Activated CD8-positive, alpha-beta T cell treated with anti-CD3 and anti-CD28 coated beads, Interleukin-2, amount 10 ng/mL, durations not matched to agents 7 days and 5 days (primary cell): ENCODE data around the gene ST6GALNAC6. TPM values are rescaled to one million over a fixed set of nuclear protein-coding genes. Genes with fewer than 3 reads are reported as not detected.
A peak's percentile ranks its signal among the peaks of the same experiment; 100 is the strongest.

ENCODE experiments used
- ATAC-seq: fragments of 150-1000 bp; cut with Tn5 transposase; one replicate; pipeline ENCODE4 v1.10.0; 2021; ENCODE audit warnings: moderate library complexity
- CTCF ChIA-PET: fragments of 350-600 bp; sonication (Branson Sonifier 250); formaldehyde crosslinking; loops from one replicate; lab custom pipeline; 2021; ENCODE audit warnings: antibody characterized with exemption; lab: Charles Lee
- POLR2A ChIA-PET: fragments of 350-600 bp; sonication (Branson Sonifier 250); formaldehyde crosslinking; loops from one replicate; lab custom pipeline; 2021; ENCODE audit warnings: antibody characterized with exemption; lab: Charles Lee
- DNase-seq: peaks from one replicate; pipeline ENCODE4 v3.0.0-alpha.2; 2020
- H3K27ac Mint-ChIP-seq: one replicate; pipeline ENCODE4 v1.8.0; 2021; ENCODE audit warnings: mild to moderate bottlenecking, mixed read lengths
- H3K27me3 Mint-ChIP-seq: one replicate; pipeline ENCODE4 v1.8.0; 2021; ENCODE audit warnings: low read depth, mixed read lengths
- H3K36me3 Mint-ChIP-seq: one replicate; pipeline ENCODE4 v1.8.0; 2021; ENCODE audit warnings: low read depth, mixed read lengths
- H3K4me1 Mint-ChIP-seq: one replicate; pipeline ENCODE4 v1.8.0; 2021; ENCODE audit warnings: low read depth, mixed read lengths
- H3K4me3 Mint-ChIP-seq: one replicate; pipeline ENCODE4 v1.8.0; 2021; ENCODE audit warnings: mild to moderate bottlenecking, mixed read lengths
- H3K9me3 Mint-ChIP-seq: one replicate; pipeline ENCODE4 v1.8.0; 2022; ENCODE audit warnings: mixed read lengths; ENCODE audit not compliant: insufficient read depth
- total RNA-seq, 2 experiments: library from RNA; stranded (reverse); gene quantifications; one replicate each; pipeline ENCODE4 v1.2.3, GENCODE V29; 2021

ST6GALNAC6 gene
- total RNA-seq, 2 experiments from 2014 or later: 68.6 to 77.6 TPM

GRCh38 chr9:127915801-127916719 is 16.7 kb upstream of the ST6GALNAC6 start:
- peaks cover 76% of the 10 kb centered on the region for H3K4me1 Mint-ChIP-seq
- peak; percentile 20 for ATAC-seq

DNA sequence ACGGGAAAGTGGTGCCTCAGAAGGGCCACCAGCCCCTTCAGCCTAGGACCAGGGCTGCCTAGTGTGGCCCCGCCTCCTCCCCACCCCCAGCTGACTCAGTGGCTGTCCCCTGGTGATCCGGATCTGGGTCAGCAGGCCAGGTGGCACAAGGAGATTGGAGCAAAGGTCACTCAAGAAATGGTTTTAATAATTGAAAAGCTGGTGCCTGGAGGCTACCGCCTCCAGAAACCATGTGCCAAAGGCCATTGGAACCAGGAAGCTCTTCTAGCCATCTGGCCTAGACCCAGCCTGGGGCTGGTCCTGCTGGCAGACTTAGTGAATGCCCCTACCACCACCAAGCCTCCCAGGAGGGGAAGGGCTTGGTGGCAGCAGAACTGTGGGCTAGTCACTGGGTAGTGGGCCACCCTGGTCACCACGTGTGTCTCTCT is 15.9 kb upstream of the ST6GALNAC6 start:
- H3K9me3 Mint-ChIP-seq: no peaks in the 10 kb centered on the region
- ATAC-seq (peak; percentile 0), DNase-seq (no peak)
- H3K27me3 Mint-ChIP-seq: no peaks in the 10 kb centered on the region
- ChIA-PET CTCF (interaction anchor here (1.0 to 5.2 kb wide), 13 partner anchors 10 to 390 kb away, joined by 3 to 34 read pairs (median 4); partner anchors contain the start of genes ST6GALNAC6 and TOR2A), POLR2A (interaction anchor here (0.5 to 6.7 kb wide), 10 partner anchors 11 to 180 kb away, joined by 3 to 81 read pairs (median 4); partner anchors contain the start of genes CDK9, SH2D3C and TOR2A)
- peak overlapping the region; percentile 89 for H3K4me3 Mint-ChIP-seq
- H3K27ac Mint-ChIP-seq: peak overlapping the region; percentile 95
- peaks cover 36% of the 10 kb centered on the region for H3K36me3 Mint-ChIP-seq
- peaks cover 76% of the 10 kb centered on the region for H3K4me1 Mint-ChIP-seq

More at GRCh38 chr9:127915801-127916719, 16.7 kb upstream of the ST6GALNAC6 start:
- ChIA-PET CTCF (interaction anchor here (0.8 to 5.2 kb wide), 20 partner anchors 10 to 390 kb away, joined by 3 to 34 read pairs (median 4); partner anchors contain the start of genes CDK9, ST6GALNAC6 and TOR2A), POLR2A (interaction anchor here (0.5 to 6.7 kb wide), 15 partner anchors 11 to 465 kb away, joined by 3 to 81 read pairs (median 4); partner anchors contain the start of genes CDK9, LRSAM1, RPL12 and SH2D3C)
- Mint-ChIP-seq H3K36me3 (peaks cover 29% of the 10 kb centered on the region), H3K4me3 (peak overlapping the region; percentile 89), H3K27ac (peak overlapping the region; percentile 95), H3K9me3 (no peaks in the 10 kb centered on the region), H3K27me3 (no peaks in the 10 kb centered on the region)
- peak; percentile 80 for DNase-seq

- ChIA-PET POLR2A (interaction anchor here (6.7 kb wide), 1 partner anchor 9 kb away, joined by 81 read pairs; no protein-coding TSS in a partner anchor), CTCF (interaction anchor here (1.4 to 5.2 kb wide), 3 partner anchors 9 to 179 kb away, joined by 6 to 34 read pairs (median 24); partner anchors contain the start of gene TOR2A)
- ATAC-seq: no peak
- peaks cover 71% of the 10 kb centered on the region for H3K4me1 Mint-ChIP-seq
- H3K27ac Mint-ChIP-seq: peak overlapping the region; percentile 34
- no peak for DNase-seq
- no peaks in the 10 kb centered on the region for H3K9me3 Mint-ChIP-seq
- peaks cover 38% of the 10 kb centered on the region for H3K36me3 Mint-ChIP-seq
- no peaks in the 10 kb centered on the region for H3K27me3 Mint-ChIP-seq
- no peak overlapping the region for H3K4me3 Mint-ChIP-seq
These were observed 14.3 kb upstream of the ST6GALNAC6 start for GRCh38 chr9:127913682-127914081.

- peaks cover 43% of the 10 kb centered on the region for H3K36me3 Mint-ChIP-seq
- DNase-seq (no peak), ATAC-seq (no peak)
- H3K4me1 Mint-ChIP-seq: peaks cover 63% of the 10 kb centered on the region
- H3K9me3 Mint-ChIP-seq: no peaks in the 10 kb centered on the region
- CTCF ChIA-PET: interaction anchor here (0.9 to 1.4 kb wide), 3 partner anchors 8 to 178 kb away, joined by 3 to 6 read pairs (median 5); partner anchors contain the start of gene TOR2A
- POLR2A ChIA-PET: interaction anchor here (6.7 kb wide), 1 partner anchor 8 kb away, joined by 81 read pairs; no protein-coding TSS in a partner anchor
- no peak overlapping the region for H3K4me3 Mint-ChIP-seq
- H3K27me3 Mint-ChIP-seq: no peaks in the 10 kb centered on the region
- peak overlapping the region; percentile 60 for H3K27ac Mint-ChIP-seq
These were observed 13.5 kb upstream of the ST6GALNAC6 start for GRCh38 chr9:127912882-127913281.

DNA sequence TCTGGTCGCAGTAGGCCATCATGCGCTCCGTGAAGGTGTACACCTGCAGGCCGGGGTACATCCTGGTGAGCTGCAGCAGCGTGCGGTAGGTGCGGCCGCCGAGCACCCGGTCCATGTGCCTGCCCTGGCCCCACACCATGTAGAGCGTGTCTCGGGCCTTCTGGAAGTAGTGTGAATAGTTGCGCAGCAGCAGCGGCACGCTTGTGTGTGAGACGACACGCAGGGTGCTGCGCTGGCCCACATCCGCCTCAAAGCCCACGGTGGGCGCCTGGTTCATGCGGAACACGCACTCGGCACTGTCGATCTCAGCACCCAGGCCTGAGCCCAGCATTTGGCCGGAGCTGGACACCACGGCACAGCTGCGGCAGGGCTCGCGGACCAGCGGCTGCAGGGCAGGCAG is 12.9 kb upstream of the ST6GALNAC6 start:
- peak overlapping the region; percentile 67 for H3K27ac Mint-ChIP-seq

GRCh38 chr9:127910613-127911205 is 11.3 kb upstream of the ST6GALNAC6 start:
- H3K27me3 Mint-ChIP-seq: no peaks in the 10 kb centered on the region
- H3K27ac Mint-ChIP-seq: peak overlapping the region; percentile 76
- no peak overlapping the region for H3K4me3 Mint-ChIP-seq
- DNase-seq: no peak
- no peaks in the 10 kb centered on the region for H3K9me3 Mint-ChIP-seq
- POLR2A ChIA-PET: interaction anchor here (0.6 kb wide), 1 partner anchor 126 kb away, joined by 3 read pairs; no protein-coding TSS in a partner anchor
- ATAC-seq: no peak
- peaks cover 71% of the 10 kb centered on the region for H3K4me1 Mint-ChIP-seq
- H3K36me3 Mint-ChIP-seq: peaks cover 49% of the 10 kb centered on the region
- CTCF ChIA-PET: interaction anchor here (0.6 to 2.0 kb wide), 11 partner anchors 9 to 144 kb away, joined by 3 to 10 read pairs (median 4); partner anchors contain the start of gene CDK9

More for the DNA sequence above, 12.9 kb upstream of the ST6GALNAC6 start:
- ATAC-seq: no peak
- DNase-seq: no peak
- peaks cover 61% of the 10 kb centered on the region for H3K4me1 Mint-ChIP-seq
- POLR2A ChIA-PET: interaction anchor here (6.7 kb wide), 1 partner anchor 8 kb away, joined by 81 read pairs; no protein-coding TSS in a partner anchor
- CTCF ChIA-PET: interaction anchor here (0.9 to 1.4 kb wide), 3 partner anchors 9 to 177 kb away, joined by 3 to 6 read pairs (median 5); partner anchors contain the start of gene TOR2A
- H3K27me3 Mint-ChIP-seq: no peaks in the 10 kb centered on the region
- H3K4me3 Mint-ChIP-seq: no peak overlapping the region
- peaks cover 45% of the 10 kb centered on the region for H3K36me3 Mint-ChIP-seq
- H3K9me3 Mint-ChIP-seq: no peaks in the 10 kb centered on the region

DNA sequence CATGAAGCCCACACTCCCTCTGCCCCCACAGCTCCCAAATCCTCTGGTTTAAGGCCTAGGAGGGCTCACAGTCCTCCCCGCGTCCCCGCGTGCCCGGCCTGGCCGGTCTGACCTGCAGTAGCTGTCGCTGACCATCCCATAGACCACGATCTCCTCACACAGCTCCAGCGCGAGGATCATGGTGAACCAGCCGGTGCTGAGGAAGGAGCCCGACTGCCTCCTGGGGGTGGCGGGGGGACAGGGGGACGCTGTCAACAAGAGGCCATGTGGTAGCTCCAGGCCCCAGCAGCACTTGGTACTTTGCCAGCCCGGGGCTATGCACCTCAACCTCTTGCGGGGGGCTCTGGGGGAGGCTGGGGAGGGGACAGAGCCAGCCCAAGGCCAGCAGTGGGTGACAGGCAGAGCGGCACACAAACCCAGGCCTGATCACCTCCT is 10.5 kb upstream of the ST6GALNAC6 start:
- no peak for ATAC-seq
- no peak overlapping the region for H3K27ac Mint-ChIP-seq
- POLR2A ChIA-PET: interaction anchor here (0.6 kb wide), 1 partner anchor 125 kb away, joined by 3 read pairs; no protein-coding TSS in a partner anchor

DNA sequence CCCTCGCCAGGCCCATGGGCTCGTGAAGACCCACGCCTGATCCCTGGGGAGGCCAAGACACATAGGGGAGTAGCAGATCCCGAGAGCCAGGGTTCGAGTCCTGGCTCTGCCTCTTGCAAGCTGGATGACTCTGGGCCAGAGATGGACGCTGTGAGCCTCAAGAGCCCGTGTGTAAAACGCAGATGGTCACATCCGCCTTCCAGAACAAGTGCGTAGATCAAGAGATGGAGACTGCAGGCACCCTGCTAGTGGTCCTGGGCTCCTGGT is 9.2 kb upstream of the ST6GALNAC6 start:
- ATAC-seq: no peak
- DNase-seq: no peak
- Mint-ChIP-seq H3K4me3 (no peak overlapping the region), H3K27me3 (no peaks in the 10 kb centered on the region), H3K9me3 (no peaks in the 10 kb centered on the region), H3K27ac (peak overlapping the region; percentile 11), H3K4me1 (peaks cover 73% of the 10 kb centered on the region), H3K36me3 (peaks cover 57% of the 10 kb centered on the region)
- POLR2A ChIA-PET: no interaction called here
- CTCF ChIA-PET: no interaction called here

More for the DNA sequence above, 10.5 kb upstream of the ST6GALNAC6 start:
- CTCF ChIA-PET: interaction anchor here (1.0 to 2.0 kb wide), 8 partner anchors 10 to 143 kb away, joined by 3 to 6 read pairs (median 4); no protein-coding TSS in a partner anchor
- H3K9me3 Mint-ChIP-seq: no peaks in the 10 kb centered on the region
- no peaks in the 10 kb centered on the region for H3K27me3 Mint-ChIP-seq
- peaks cover 72% of the 10 kb centered on the region for H3K4me1 Mint-ChIP-seq
- H3K36me3 Mint-ChIP-seq: peaks cover 53% of the 10 kb centered on the region
- no peak overlapping the region for H3K4me3 Mint-ChIP-seq
- DNase-seq: no peak

DNA sequence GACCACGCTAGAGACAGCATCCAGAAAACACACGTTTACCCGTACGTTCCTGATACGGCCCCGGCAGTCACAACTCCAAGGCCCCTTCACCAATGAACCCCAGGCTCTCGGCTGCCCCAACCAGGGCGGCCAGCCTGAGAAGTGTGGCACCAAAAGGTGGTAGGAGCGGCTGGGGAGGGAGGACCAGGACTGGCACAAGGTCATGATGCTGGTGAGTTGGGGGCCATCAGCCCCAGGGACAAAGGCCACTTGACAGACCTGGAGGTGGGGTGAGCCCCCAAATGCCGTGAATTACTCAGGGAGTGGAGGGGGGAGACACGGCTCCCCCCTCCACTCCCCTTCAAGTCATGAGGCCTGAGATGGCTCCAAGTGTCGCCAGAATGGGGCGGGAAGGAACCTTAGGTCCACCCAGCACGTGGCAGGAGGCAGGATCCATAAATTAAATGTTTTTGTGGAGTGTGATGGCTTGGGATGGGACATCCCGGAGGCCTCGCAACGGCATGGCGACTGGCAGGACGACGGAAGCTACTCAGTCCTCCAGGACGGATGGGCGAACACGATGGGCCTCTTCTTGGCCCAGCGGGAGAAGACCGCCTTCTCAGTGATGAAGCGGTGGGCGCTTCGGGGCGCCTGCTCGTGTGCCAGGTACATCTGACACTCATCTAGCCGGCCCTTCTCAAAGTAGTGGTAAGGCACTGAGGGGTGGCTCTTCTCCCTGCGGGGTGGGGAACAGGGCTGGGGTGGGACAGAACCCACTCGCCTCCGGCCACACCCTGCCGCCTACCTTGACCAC is 8.7 kb upstream of the ST6GALNAC6 start:
- Mint-ChIP-seq H3K36me3 (peaks cover 57% of the 10 kb centered on the region), H3K27me3 (no peaks in the 10 kb centered on the region), H3K4me1 (peaks cover 75% of the 10 kb centered on the region), H3K27ac (peak overlapping the region; percentile 51), H3K4me3 (no peak overlapping the region), H3K9me3 (no peaks in the 10 kb centered on the region)
- ChIA-PET POLR2A (no interaction called here), CTCF (interaction anchor here (0.7 to 5.4 kb wide), 2 partner anchors 8 to 210 kb away, joined by 3 to 34 read pairs; partner anchors contain the start of gene ST6GALNAC4)
- no peak for ATAC-seq
- DNase-seq: no peak

DNA sequence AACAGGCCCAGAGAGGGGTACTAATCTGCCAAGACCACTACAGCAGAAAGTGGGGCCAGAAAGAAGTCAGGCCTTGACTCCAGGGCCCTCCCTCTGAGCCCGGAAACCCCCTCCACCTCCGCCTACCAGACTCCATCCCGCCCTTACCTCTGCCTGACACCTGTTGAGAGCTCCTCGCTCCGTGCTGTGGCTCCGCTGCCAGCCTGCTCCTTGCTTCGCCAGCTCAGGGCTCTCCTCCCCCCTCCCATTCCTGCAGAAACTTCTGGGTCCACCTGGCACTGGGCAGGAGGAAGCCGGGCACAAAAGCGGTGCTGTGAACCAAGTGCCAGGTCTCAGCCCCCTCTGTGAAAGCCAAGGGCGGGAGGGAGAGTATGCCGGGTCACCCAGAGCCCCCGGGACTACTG is 6.4 kb upstream of the ST6GALNAC6 start:
- peaks cover 38% of the 10 kb centered on the region for H3K36me3 Mint-ChIP-seq
- peak overlapping the region; percentile 92 for H3K4me3 Mint-ChIP-seq
- ChIA-PET CTCF (interaction anchor here (0.7 to 5.4 kb wide), 7 partner anchors 10 to 212 kb away, joined by 3 to 34 read pairs (median 3); partner anchors contain the start of genes ST6GALNAC4 and TOR2A), POLR2A (interaction anchor here (1.1 to 4.3 kb wide), 6 partner anchors 10 to 123 kb away, joined by 3 to 81 read pairs (median 4); partner anchors contain the start of genes CDK9 and ST6GALNAC4)
- ATAC-seq: peak; percentile 52
- H3K27me3 Mint-ChIP-seq: no peaks in the 10 kb centered on the region
- peak; percentile 69 for DNase-seq
- peaks cover 65% of the 10 kb centered on the region for H3K4me1 Mint-ChIP-seq
- no peaks in the 10 kb centered on the region for H3K9me3 Mint-ChIP-seq
- H3K27ac Mint-ChIP-seq: peak overlapping the region; percentile 100
